ENCODE results near the gene CD79A.
"Not testable (repeated sequence)": the region's sequence is repeated elsewhere in the genome, so short reads cannot be mapped to it uniquely, and the experiment has no call there.

Gene CD79A

DNA sequence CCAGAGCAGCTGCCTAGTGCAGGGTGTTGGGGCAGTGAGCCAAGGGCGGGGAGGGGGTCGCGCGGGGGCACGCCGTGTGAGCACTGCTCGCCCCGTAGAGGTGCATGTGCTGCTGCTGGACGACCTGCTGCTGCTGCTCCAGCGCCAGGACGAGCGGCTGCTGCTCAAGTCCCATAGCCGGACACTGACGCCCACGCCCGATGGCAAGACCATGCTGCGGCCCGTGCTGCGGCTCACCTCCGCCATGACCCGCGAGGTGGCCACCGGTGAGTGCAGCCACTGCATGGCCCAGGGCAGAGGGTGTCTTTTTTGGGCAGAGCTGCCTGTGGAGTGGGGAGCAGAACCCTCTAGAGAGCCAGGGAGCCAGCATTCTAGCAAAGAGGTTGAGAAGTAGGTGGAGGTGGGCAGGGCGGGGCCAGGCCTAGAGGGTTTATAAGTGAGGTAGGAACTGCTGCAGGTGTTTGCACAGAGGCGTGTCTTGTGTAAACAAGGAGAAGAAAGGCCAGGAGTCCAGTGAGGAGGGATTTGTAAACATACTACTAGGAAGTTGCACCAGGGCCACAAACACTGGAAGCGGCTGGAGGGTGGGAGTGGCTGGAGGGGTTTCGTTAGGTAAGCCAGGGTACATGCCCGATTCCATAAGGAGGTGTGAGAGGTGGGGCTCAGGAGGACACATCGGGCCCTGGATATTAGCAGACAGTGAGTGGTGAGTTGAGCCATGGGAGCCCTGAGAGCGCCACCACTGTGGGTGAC, 27.2 kb downstream of the CD79A start:
- no peak for DNase-seq (ENCODE audit: low read depth in 2 of 3, low spot score in 1 of 3)

- DNase-seq (ENCODE audit: low read depth in 2 of 3, low spot score in 1 of 3): no peak
Measured at GRCh38 chr19:41905273-41906002, 28.4 kb downstream of the CD79A start.

DNA sequence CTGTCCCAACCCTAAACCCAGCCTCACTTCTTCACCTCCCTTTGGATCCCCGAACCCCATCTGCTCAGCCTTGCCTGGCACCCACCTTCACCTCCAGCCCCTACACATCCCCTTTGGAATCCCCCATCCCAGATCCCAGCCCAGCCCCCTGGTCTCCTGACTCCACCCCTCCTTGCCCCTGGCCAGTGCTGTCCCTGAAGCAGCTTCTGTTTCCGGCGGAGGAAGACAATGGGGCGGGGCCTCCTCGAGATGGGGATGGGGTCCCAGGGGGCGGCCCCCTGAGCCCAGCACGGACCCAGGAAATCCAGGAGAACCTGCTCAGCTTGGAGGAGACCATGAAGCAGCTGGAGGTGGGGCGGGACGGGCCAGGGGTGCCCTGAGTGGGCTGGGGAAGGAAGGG, 29.2 kb downstream of the CD79A start:
- DNase-seq (ENCODE audit: low read depth in 2 of 3, low spot score in 1 of 3): no peak

- no peak for DNase-seq (ENCODE audit: low read depth in 2 of 3, low spot score in 1 of 3)
Measured at GRCh38 chr19:41906916-41907680, 30.0 kb downstream of the CD79A start.

DNA sequence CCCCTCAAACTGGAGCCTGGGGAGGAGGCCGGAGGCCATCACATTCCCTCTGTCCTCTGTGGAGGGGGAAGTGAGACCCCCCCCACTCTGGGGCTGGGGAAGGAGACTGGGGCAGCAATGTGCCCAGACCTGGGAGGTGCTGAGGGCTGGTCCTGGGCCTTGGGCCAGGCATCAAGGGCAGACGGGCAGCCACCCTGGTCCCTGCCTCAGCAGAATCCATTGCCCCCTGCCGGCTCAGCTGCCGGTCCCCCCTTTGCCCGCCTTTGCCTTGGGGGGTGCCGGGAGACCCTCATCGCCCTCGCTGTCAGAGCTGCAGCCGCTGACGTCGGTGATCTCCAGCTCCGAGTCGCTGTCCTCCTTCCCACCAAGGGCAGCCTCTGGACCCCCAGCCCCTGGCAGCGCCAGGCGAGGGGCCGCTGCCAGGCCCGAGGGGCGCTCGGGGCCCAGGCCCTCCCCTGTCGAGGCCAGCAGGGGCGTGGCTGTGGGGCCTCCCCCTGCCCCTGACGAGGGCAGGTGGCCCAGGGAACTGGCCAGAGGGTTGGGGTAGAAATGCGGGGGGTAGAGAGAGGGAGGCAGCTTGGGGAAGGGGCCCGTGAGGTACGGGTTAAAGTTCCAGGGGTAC, 31.0 kb downstream of the CD79A start:
- no peak for DNase-seq (ENCODE audit: low read depth in 2 of 3, low spot score in 1 of 3)

GRCh38 chr19:41908724-41909464, 31.8 kb downstream of the CD79A start:
- DNase-seq (ENCODE audit: low read depth in 2 of 3, low spot score in 1 of 3): no peak

- DNase-seq (ENCODE audit: low read depth in 2 of 3, low spot score in 1 of 3): no peak
Measured at GRCh38 chr19:41909706-41910105, 32.6 kb downstream of the CD79A start.

DNA sequence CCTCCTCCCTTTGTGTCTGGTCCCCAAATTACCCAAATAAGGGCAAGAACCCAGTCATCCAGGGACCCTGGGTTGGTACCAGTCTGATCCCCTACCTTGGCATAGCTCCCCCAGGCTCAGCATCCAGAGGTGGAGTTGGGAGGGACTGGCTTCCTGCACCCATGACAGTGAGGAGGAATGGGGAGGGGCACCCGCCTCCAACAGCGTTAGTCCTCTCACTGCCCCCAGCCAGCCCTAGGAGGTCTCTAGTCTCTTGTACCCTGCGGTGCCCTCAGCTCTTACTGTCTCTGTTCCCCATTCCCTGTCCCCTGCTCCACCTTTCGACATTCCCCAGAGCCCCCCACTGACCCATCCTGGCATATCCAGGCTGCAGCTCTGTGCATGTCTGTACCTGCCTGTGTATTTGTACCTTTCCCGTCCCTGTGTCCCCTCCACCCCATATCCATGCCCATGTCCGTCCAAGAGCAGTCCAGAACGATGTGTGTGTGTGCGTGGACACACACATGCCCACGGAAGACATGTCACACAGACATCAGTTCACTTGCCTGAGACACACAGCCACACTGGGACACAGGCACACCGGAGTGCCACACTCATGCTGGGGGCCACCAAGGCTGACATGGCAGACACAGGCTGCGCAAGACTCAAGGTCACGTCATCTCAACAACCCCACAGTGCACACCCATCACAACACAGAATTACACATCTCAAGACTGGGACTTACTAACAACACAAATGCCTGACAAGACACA, 33.3 kb downstream of the CD79A start:
- DNase-seq (ENCODE audit: low read depth in 2 of 3, low spot score in 1 of 3): no peak

- no peak for DNase-seq (ENCODE audit: low read depth in 2 of 3, low spot score in 1 of 3)
Measured at GRCh38 chr19:41910992-41911888, 34.2 kb downstream of the CD79A start.

- DNase-seq (ENCODE audit: low read depth in 2 of 3, low spot score in 1 of 3): no peak
Measured at GRCh38 chr19:41911889-41912731, 35.0 kb downstream of the CD79A start.

DNA sequence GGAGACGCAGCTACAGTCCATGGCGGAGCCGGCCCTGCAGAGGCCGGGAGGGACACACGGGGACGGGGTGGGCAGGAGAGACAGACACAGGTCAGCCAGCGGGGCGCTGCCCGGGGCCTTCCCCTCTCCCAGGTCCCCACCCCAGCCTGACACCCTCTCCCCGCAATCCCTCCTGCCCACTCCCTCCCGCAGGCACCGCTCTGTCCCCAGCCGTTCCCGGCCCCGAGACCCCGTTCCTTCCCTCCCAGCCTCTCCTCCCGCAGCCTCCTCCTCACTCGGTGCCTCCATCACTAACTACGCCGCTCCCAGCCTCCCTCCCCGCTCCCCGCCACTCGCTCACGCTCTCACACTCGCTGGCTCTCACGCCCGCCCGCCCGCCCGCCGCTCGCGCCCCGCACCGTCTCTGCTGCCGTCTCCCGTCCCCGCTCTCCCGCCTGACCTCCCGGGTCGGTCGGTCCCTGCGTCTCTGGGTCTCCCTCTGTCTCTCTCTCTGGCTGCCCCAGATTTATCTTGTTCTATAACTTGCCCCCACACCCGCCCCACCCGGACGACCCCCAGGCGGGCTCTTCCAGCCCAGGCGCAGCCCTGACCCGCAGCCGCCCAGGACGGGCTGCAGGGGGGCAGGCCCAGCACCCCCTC, 35.9 kb downstream of the CD79A start:
- DNase-seq (ENCODE audit: low read depth in 2 of 3, low spot score in 1 of 3): no peak

GRCh38 chr19:41913538-41914423, 36.7 kb downstream of the CD79A start:
- no peak for DNase-seq (ENCODE audit: low read depth in 2 of 3, low spot score in 1 of 3)

GRCh38 chr19:41914424-41914834, 37.4 kb downstream of the CD79A start:
- not testable (repeated sequence) for DNase-seq (ENCODE audit: low read depth in 2 of 3, low spot score in 1 of 3)

GRCh38 chr19:41915021-41915775, 38.1 kb downstream of the CD79A start:
- no peak for DNase-seq (ENCODE audit: low read depth in 2 of 3, low spot score in 1 of 3)

GRCh38 chr19:41915776-41916414, 38.8 kb downstream of the CD79A start:
- DNase-seq (ENCODE audit: low read depth in 2 of 3, low spot score in 1 of 3): no peak

Data from stimulated activated CD4-positive, alpha-beta T cell treated with anti-CD3 and anti-CD28 coated beads, Interleukin-12 subunit alpha, Interleukin-12 subunit beta, amount 100 ng/mL, for 48 hours (primary cell).